ENCODE results near the gene ITGB3. TPM values are rescaled to one million over a fixed set of nuclear protein-coding genes. Genes with fewer than 3 reads are reported as not detected.

Gene ITGB3
- total and polyA plus RNA-seq, 3 donors from 2014 or later, result 6.9 to 10.3 (median 7.6) TPM

DNA sequence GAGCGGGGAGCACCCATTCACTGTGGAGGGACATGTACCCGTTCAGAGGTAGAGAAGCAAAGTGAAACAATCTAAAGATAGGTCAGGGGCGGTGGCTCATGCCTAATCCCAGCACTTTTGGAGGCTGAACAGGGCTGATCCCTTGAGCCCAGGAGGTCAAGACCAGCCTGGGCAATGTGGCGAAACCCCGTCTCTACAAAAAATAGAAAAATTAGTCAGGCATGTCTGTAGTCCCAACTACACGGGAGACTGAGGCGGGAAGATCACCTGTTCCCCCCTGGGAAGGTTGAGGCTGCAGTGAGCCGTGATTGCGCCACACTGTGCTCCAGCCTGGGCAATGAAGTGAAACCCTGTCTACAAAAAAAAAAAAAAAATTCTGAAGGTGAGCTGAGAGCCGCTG is 22.8 kb upstream of the ITGB3 start:
- no peaks in the 10 kb centered on the region for H3K36me3 ChIP-seq (ENCODE audit: low read depth, missing control alignments)
- 91% methylated on average over 10 of the region's 10 CpGs for WGBS, 2 donors
- intact Hi-C loops (cut with DNase I; ENCODE audit: low total_unique reads), result loop anchor here (10.0 kb wide), 1 partner anchor 84 kb away; no protein-coding TSS in a partner anchor
- H3K27me3 ChIP-seq, result no peaks in the 10 kb centered on the region
- TF ChIP-seq, protein P1, sequence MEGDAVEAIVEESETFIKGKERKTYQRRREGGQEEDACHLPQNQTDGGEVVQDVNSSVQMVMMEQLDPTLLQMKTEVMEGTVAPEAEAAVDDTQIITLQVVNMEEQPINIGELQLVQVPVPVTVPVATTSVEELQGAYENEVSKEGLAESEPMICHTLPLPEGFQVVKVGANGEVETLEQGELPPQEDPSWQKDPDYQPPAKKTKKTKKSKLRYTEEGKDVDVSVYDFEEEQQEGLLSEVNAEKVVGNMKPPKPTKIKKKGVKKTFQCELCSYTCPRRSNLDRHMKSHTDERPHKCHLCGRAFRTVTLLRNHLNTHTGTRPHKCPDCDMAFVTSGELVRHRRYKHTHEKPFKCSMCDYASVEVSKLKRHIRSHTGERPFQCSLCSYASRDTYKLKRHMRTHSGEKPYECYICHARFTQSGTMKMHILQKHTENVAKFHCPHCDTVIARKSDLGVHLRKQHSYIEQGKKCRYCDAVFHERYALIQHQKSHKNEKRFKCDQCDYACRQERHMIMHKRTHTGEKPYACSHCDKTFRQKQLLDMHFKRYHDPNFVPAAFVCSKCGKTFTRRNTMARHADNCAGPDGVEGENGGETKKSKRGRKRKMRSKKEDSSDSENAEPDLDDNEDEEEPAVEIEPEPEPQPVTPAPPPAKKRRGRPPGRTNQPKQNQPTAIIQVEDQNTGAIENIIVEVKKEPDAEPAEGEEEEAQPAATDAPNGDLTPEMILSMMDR (IDR thresholded peaks at IDR 0.05), result no peak
- no peak for TF ChIP-seq POLR2A (IDR thresholded peaks at IDR 0.05)
- H3K27ac ChIP-seq, result no peak overlapping the region
- DNase-seq, result no peak
- H3K9me3 ChIP-seq, result no peaks in the 10 kb centered on the region
- H3K4me1 ChIP-seq, result peaks cover 9% of the 10 kb centered on the region
- no peak overlapping the region for H3K4me3 ChIP-seq

DNA sequence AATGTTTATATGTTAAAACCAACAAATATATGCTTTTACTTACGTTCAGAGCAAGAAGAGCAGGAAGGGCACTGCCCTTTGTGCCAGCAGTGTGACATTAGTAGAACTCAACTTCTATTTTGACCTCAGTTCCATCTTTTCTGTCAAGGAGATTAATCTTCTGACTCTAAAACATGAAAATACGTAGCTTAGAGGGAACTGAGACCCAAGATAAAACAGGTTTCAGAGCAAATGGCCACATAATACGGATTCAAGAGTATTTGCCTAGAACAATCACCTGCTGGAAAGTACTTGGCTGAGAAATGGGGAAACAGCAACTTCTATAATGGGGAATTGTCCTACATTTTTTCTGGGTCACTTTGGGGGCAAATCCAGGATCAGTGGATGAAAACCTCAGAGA is 22.3 kb upstream of the ITGB3 start:
- WGBS, 2 donors, result 82 to 87% methylated on average over 3 of the region's 3 CpGs
- TF ChIP-seq, protein P1 (IDR thresholded peaks at IDR 0.05), result no peak
- TF ChIP-seq POLR2A (IDR thresholded peaks at IDR 0.05), result no peak
- DNase-seq, result no peak
- H3K4me1 ChIP-seq, result peaks cover 4% of the 10 kb centered on the region
- H3K4me3 ChIP-seq, result no peak overlapping the region
- intact Hi-C loops (cut with DNase I; ENCODE audit: low total_unique reads), result loop anchor here (10.0 kb wide), 1 partner anchor 83 kb away; no protein-coding TSS in a partner anchor
- H3K27me3 ChIP-seq, result no peaks in the 10 kb centered on the region
- no peaks in the 10 kb centered on the region for H3K36me3 ChIP-seq (ENCODE audit: low read depth, missing control alignments)
- no peaks in the 10 kb centered on the region for H3K9me3 ChIP-seq
- H3K27ac ChIP-seq, result no peak overlapping the region

DNA sequence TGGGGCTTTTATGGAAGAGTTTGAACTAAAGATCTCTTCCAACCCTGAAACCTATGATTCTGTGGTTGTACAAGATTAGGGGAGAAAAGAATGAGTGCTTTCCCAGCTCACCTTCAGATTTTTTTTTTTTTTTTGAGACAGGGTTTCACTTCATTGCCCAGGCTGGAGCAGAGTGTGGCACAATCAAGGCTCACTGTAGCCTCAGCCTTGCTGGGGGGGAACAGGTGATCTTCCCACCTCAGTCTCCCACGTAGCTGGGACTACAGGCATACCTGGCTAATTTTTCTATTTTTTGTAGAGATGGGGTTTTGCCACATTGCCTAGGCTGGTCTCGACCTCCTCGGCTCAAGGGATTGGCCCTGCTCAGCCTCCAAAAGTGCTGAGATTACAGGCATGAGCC is 21.8 kb upstream of the ITGB3 start:
- no peak overlapping the region for H3K27ac ChIP-seq
- DNase-seq, result no peak
- H3K4me3 ChIP-seq, result no peak overlapping the region
- H3K27me3 ChIP-seq, result no peaks in the 10 kb centered on the region
- no peaks in the 10 kb centered on the region for H3K36me3 ChIP-seq (ENCODE audit: low read depth, missing control alignments)
- no peaks in the 10 kb centered on the region for H3K9me3 ChIP-seq
- peaks cover 2% of the 10 kb centered on the region for H3K4me1 ChIP-seq
- WGBS, 2 donors, result 91 to 94% methylated on average over 3 of the region's 3 CpGs
- no peak for TF ChIP-seq POLR2A (IDR thresholded peaks at IDR 0.05)
- TF ChIP-seq, protein P1 (IDR thresholded peaks at IDR 0.05), result no peak
- intact Hi-C loops (cut with DNase I; ENCODE audit: low total_unique reads), result loop anchor here (10.0 kb wide), 1 partner anchor 83 kb away; no protein-coding TSS in a partner anchor

DNA sequence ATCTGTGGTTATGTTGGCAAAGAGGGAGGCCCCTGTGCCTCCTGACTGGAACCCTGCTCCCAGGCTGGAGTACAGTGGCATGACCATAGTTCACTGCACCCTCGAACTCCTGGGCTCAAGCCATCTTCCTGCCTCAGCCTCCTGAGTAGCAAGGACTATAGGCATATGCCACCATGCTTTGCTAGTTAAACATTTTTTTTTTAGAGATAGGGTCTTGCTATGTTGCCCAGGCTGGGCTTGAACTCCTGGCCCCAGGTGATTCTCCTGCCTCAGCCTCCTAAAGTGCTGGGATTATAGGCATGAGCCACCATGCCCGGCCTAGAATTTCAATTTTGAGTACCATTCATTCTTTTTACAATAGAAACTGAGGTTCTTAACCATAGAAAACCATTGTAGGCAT is 21.2 kb upstream of the ITGB3 start:
- TF ChIP-seq, protein P1 (IDR thresholded peaks at IDR 0.05), result no peak
- no peak for TF ChIP-seq POLR2A (IDR thresholded peaks at IDR 0.05)
- Histone ChIP-seq H3K27me3 (no peaks in the 10 kb centered on the region), H3K4me3 (no peak overlapping the region), H3K4me1 (peaks cover 2% of the 10 kb centered on the region), H3K27ac (no peak overlapping the region), H3K9me3 (no peaks in the 10 kb centered on the region), H3K36me3 (ENCODE audit: low read depth, missing control alignments) (no peaks in the 10 kb centered on the region)
- DNase-seq, result no peak
- intact Hi-C loops (cut with DNase I; ENCODE audit: low total_unique reads), result loop anchor here (10.0 kb wide), 1 partner anchor 82 kb away; no protein-coding TSS in a partner anchor
- 89 to 100% methylated on average over 2 of the region's 2 CpGs for WGBS, 2 donors

DNA sequence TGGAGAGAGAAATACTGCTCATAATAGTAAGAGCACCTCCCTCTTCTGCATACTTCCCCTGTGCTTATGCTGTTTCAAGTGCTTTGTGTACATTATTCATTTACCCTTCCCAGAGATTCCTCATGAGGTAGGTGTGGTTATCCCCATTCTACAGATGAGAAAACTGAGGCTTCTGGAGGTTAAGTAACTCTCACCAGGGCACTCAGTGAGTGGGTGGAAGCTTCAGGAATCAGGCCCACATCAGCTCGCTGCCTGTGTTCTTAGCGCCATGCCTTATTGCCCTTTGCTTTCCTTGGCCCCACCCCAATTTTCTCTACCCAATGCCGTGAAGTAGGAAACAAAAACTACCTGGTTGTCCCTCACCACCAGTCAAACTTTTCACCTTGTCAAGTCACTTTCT is 18.1 kb upstream of the ITGB3 start:
- WGBS, 2 donors, result 97% methylated on average over 3 of the region's 3 CpGs
- intact Hi-C loops (cut with DNase I; ENCODE audit: low total_unique reads), result loop anchor here (10.0 kb wide), 1 partner anchor 79 kb away; no protein-coding TSS in a partner anchor
- no peaks in the 10 kb centered on the region for H3K36me3 ChIP-seq (ENCODE audit: low read depth, missing control alignments)
- H3K27ac ChIP-seq, result no peak overlapping the region
- H3K9me3 ChIP-seq, result no peaks in the 10 kb centered on the region
- no peak for DNase-seq
- no peak overlapping the region for H3K4me3 ChIP-seq
- TF ChIP-seq, protein P1 (IDR thresholded peaks at IDR 0.05), result no peak
- no peak for TF ChIP-seq POLR2A (IDR thresholded peaks at IDR 0.05)
- H3K27me3 ChIP-seq, result no peaks in the 10 kb centered on the region
- peaks cover 10% of the 10 kb centered on the region for H3K4me1 ChIP-seq
